Fibroblast of lung (primary cell): ENCODE results near the gene RPN1.

Experiments used
- CTCF ChIP-seq, 2 donors: IDR thresholded peaks in 1 of 2; conservative IDR thresholded peaks in 1 of 2; 1 replicate in 1 of 2; 2 replicates in 1 of 2; pipeline ENCODE4 v1.5.1; 2011 to 2012; ENCODE audit warnings: low read length in 2 of 2, control low read depth in 1 of 2, inconsistent platforms in 1 of 2, low read depth in 1 of 2, mild to moderate bottlenecking in 1 of 2
- EZH2 ChIP-seq: IDR thresholded peaks from 2 replicates; pipeline ENCODE4 v1.5.1; 2012; ENCODE audit warnings: low read length, control low read depth, mild to moderate bottlenecking; ENCODE audit errors: missing control alignments

GRCh38 chr3:128679338-128679737, 28.7 kb upstream of the RPN1 start:
- TF ChIP-seq CTCF (conservative IDR thresholded peaks at IDR 0.05 in 1 of 2, IDR thresholded peaks at IDR 0.05 in 1 of 2; ENCODE audit: low read depth in 1 of 2, low read length in 2 of 2) (no peak), EZH2 (no peak)
